Stimulated activated CD4-positive, alpha-beta T cell treated with anti-CD3 and anti-CD28 coated beads, Interleukin-15, amount 100 ng/mL, for 48 hours (primary cell): ENCODE measurements around the gene GSAP.
"Not testable (repeated sequence)": the region's sequence is repeated elsewhere in the genome, so short reads cannot be mapped to it uniquely, and the experiment has no call there.

Experiments
- DNase-seq, 2 donors: peaks; one replicate each; pipeline ENCODE4 v3.0.0-alpha.2; 2020; ENCODE audit warnings: low read depth in 2 of 2

Gene GSAP

GRCh38 chr7:77415823-77416620, at the start of gene GSAP:
Gene GSAP (minus strand): TSS chr7:77416349. CDS start chr7:77416321, 28 bp downstream.
- DNase-seq = peak; percentile 9 to 12

- DNase-seq = no peak
These were observed 49.1 kb upstream of the GSAP start for GRCh38 chr7:77465256-77465655.

- DNase-seq = no peak
These were observed 48.4 kb upstream of the GSAP start for GRCh38 chr7:77464589-77464988.

GRCh38 chr7:77463632-77464031, 47.5 kb upstream of the GSAP start:
- DNase-seq = peak; percentile 6

- DNase-seq = no peak
These were observed 45.7 kb upstream of the GSAP start for GRCh38 chr7:77461842-77462241.

GRCh38 chr7:77461246-77461645, 45.1 kb upstream of the GSAP start:
- no peak for DNase-seq

- DNase-seq = no peak
These were observed 43.9 kb upstream of the GSAP start for GRCh38 chr7:77460057-77460486.

GRCh38 chr7:77459311-77459726, 43.2 kb upstream of the GSAP start:
- DNase-seq = no peak

- no peak for DNase-seq
These were observed 42.6 kb upstream of the GSAP start for GRCh38 chr7:77458786-77459185.

GRCh38 chr7:77457779-77458178, 41.6 kb upstream of the GSAP start:
- DNase-seq = no peak

- DNase-seq = no peak
These were observed 40.5 kb upstream of the GSAP start for GRCh38 chr7:77456696-77457095.

GRCh38 chr7:77455321-77455720, 39.2 kb upstream of the GSAP start:
- DNase-seq = no peak

GRCh38 chr7:77454802-77455201, 38.7 kb upstream of the GSAP start:
- DNase-seq = no peak

GRCh38 chr7:77453531-77453930, 37.4 kb upstream of the GSAP start:
- DNase-seq = no peak

- not testable (repeated sequence) for DNase-seq
These were observed 35.8 kb upstream of the GSAP start for GRCh38 chr7:77451950-77452349.

GRCh38 chr7:77450613-77451012, 34.5 kb upstream of the GSAP start:
- DNase-seq = no peak

- DNase-seq = no peak
These were observed 33.9 kb upstream of the GSAP start for GRCh38 chr7:77450054-77450453.

GRCh38 chr7:77447616-77448015, 31.5 kb upstream of the GSAP start:
- DNase-seq = no peak

- no peak for DNase-seq
These were observed 28.0 kb upstream of the GSAP start for GRCh38 chr7:77444123-77444522.

- DNase-seq = no peak
These were observed 26.9 kb upstream of the GSAP start for GRCh38 chr7:77443042-77443441.

- no peak for DNase-seq
These were observed 26.5 kb upstream of the GSAP start for GRCh38 chr7:77442636-77443035.

- DNase-seq = no peak
These were observed 24.9 kb upstream of the GSAP start for GRCh38 chr7:77441046-77441445.

- no peak for DNase-seq
These were observed 23.4 kb upstream of the GSAP start for GRCh38 chr7:77439572-77439971.

GRCh38 chr7:77438131-77438530, 22.0 kb upstream of the GSAP start:
- DNase-seq = no peak
